LNCAP (cell line): ENCODE data around the gene GPRASP2.

Experiments
- CTCF ChIP-seq: fragments of 450-650 bp; IDR thresholded peaks from 2 replicates; pipeline ENCODE4 v1.5.1; 2017; ENCODE audit warnings: mild to moderate bottlenecking

GPRASP2 gene

GRCh38 chrX:102767287-102767686 is 55.0 kb downstream of the GPRASP2 start:
- no peak for TF ChIP-seq CTCF
